ENCODE measurements around the gene ESRRA.

DNA sequence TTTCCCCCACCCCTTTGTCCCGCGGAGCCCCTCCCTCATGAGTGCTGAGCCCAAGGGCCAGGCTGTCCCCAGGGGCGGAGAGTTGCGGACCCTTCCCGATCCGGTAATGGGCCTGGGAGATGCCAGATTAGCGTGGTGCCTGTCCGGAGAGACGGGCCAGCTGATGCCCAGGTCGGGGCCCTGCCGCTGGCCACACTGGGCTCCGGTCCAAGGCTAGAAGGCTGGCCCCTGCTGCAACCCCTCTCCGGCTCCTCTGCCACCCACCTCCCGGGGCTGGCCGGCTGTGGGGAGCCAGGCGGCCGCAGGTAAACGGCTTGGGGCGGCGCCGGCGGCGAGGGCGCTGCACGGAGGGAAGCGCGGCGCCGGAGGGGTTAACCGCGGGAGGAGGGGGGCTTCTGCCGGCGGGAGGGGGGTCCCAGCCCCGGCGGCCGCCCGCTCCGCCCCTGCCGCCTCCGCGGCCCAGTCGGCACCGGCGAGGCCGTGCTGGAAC lies 14.0 kb upstream of the ESRRA start, which contains the start of gene KCNK4:
- TF ChIP-seq POLR2A (IDR thresholded peaks at IDR 0.05) (no peak), CTCF (IDR thresholded peaks at IDR 0.05 in 4 of 5, conservative IDR thresholded peaks at IDR 0.05 in 1 of 5) (no peak)

Data from gastrocnemius medialis (tissue), 4 donors.